Left lung (tissue), 10 donors: ENCODE data around the gene FAM131C. TPM values are rescaled to one million over a fixed set of nuclear protein-coding genes. Genes with fewer than 3 reads are reported as not detected.
A peak's percentile ranks its signal among the peaks of the same experiment; 100 is the strongest.

Experiments used
- ATAC-seq: fragments of 200-7000 bp; cut with Tn5 transposase; one replicate; pipeline ENCODE4 v1.9.1; 2020; ENCODE audit warnings: moderate library complexity
- DNase-seq, 4 donors: peaks; one replicate each; pipeline ENCODE4 v3.0.0-alpha.2; 2013 to 2020
- H3K27ac ChIP-seq, 2 donors: fragments of 200-600 bp; sonication (generic) in 1 of 2; one replicate each; pipeline versions ENCODE4 v1.5.0 to v1.8.0; 2020 to 2021
- H3K27me3 ChIP-seq, 2 donors: fragments of 200-600 bp; sonication (generic) in 1 of 2; one replicate each; pipeline versions ENCODE4 v1.5.0 to v1.8.0; 2020 to 2021
- H3K36me3 ChIP-seq, 2 donors: fragments of 200-600 bp; sonication (generic) in 1 of 2; one replicate each; pipeline versions ENCODE4 v1.5.0 to v1.8.0; 2020 to 2021
- H3K4me1 ChIP-seq, 2 donors: fragments of 200-600 bp; one replicate each; pipeline ENCODE4 v1.8.0; 2021
- H3K4me3 ChIP-seq, 2 donors: fragments of 200-600 bp; sonication (generic) in 1 of 2; one replicate each; pipeline versions ENCODE4 v1.5.0 to v1.8.0; 2020 to 2021; ENCODE audit warnings: mild to moderate bottlenecking in 1 of 2
- H3K9me3 ChIP-seq, 2 donors: fragments of 200-600 bp; sonication (generic) in 1 of 2; one replicate each; pipeline versions ENCODE4 v1.5.0 to v1.8.0; 2020 to 2021
- CTCF ChIP-seq, 2 donors: fragments of 200-600 bp; sonication (generic) in 1 of 2; IDR thresholded peaks; one replicate each; pipeline versions ENCODE4 v1.5.0 to v1.8.0; 2021; ENCODE audit warnings: antibody characterized with exemption in 2 of 2
- intact Hi-C, 2 donors: fragments of 100-400 bp; cut with DNase I; formaldehyde crosslinking; loops; one replicate each; pipeline versions ENCODE4 v1.11.2 to v1.14.2; 2022
- polyA plus RNA-seq, 6 donors: library from polyadenylated mRNA; unstranded; fragments of 120-200 nt; gene quantifications; one replicate each; pipeline ENCODE4 v1.2.1, GENCODE V29; 2013; ENCODE audit not compliant: insufficient read length in 6 of 6
- total RNA-seq, 2 donors: library from RNA; stranded (reverse); fragmentation: NEBNext Ultra II Directional; extraction: Animal tissue kit (Norgen Biotek cat#: 25700); gene quantifications; one replicate each; pipeline ENCODE4 v1.2.1, GENCODE V29; 2021
- donor health status: DM: no; HTN: yes; CAD: no.
- donor health status: DM: no; HTN: no; CAD: no.

FAM131C gene
- total and polyA plus RNA-seq, 8 donors = 0.08 to 0.21 (median 0.17) TPM; not detected in 4

DNA sequence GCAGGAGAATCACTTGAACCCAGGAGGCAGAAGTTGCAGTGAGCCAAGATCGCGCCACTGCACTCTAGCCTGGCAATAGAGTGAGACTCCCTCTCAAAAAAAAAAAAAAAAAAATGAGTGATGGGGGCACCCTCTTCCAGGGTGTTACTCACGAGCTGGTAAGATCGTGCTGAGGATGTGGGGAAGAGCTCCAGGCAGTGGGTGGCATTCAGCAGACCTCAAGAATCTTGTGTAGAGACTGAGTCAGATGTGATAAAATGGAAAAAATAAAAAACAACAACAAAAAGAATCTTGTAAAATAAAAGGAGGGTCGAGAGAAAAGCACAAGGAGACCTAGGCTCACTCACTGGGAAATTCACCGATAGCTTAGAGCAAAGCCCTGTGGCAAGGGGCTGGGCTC is 43.9 kb upstream of the FAM131C start:
- Histone ChIP-seq H3K27me3 (no peaks in the 10 kb centered on the region), H3K4me3 (no peak overlapping the region), H3K36me3 (no peaks in the 10 kb centered on the region), H3K27ac (no peak overlapping the region), H3K9me3 (no peaks in the 10 kb centered on the region), H3K4me1 (peaks cover 8 to 12% of the 10 kb centered on the region in 2 donors)
- TF ChIP-seq CTCF (IDR thresholded peaks at IDR 0.05) = no peak
- intact Hi-C loops = no loop called here
- DNase-seq = no peak
- ATAC-seq = no peak

DNA sequence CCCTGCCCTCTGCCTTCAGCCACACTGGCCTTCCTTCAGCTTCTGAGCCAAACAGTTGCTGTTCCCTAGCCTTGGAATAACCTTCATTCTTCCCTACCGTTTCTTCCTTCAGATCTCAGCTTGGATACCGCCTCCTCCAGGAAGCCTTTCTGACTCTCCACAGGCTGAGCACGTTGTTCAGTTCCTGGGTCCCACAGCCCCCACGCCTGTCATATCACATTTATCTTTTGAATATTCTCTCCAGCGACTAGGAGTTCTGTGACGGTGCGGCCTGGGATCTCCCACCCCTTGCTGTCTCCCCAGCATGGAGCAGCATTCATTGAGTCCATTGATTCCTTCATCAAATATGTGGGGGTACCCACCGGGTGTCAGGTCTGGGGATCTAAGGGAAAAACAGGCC is 43.2 kb upstream of the FAM131C start:
- Histone ChIP-seq H3K27ac (no peak overlapping the region), H3K36me3 (no peaks in the 10 kb centered on the region), H3K4me3 (no peak overlapping the region), H3K27me3 (no peaks in the 10 kb centered on the region), H3K9me3 (no peaks in the 10 kb centered on the region), H3K4me1 (peaks cover under 1 to 5% of the 10 kb centered on the region in 2 donors)
- ATAC-seq = no peak
- intact Hi-C loops = no loop called here
- DNase-seq = peak in 1 of 4 donors; percentile 41
- TF ChIP-seq CTCF (IDR thresholded peaks at IDR 0.05) = no peak

DNA sequence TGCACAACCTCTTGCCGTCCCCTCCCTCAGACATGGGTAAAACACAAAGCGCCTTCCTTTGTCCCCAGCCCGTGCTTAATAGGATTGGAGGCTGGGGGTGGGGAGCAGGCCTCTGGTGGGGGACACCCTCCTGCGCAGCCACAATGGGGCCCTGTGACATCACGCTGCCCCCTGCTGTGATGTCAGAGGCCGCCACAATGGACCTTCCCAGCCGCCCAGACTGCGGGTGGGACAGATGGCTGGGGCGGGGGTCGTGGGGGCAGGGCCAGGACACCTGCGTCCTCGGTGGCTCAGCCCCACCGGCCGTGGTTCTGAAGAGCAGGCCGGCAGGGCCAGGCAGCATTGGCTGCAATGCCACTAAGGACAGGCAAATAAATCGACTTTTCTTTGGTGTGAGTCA is 42.6 kb upstream of the FAM131C start:
- Histone ChIP-seq H3K9me3 (no peaks in the 10 kb centered on the region), H3K36me3 (no peaks in the 10 kb centered on the region), H3K27ac (no peak overlapping the region), H3K4me3 (no peak overlapping the region), H3K27me3 (no peaks in the 10 kb centered on the region), H3K4me1 (no peaks in the 10 kb centered on the region)
- TF ChIP-seq CTCF (IDR thresholded peaks at IDR 0.05) = no peak
- intact Hi-C loops = no loop called here
- DNase-seq (peak in 1 of 4 donors; percentile 70), ATAC-seq (no peak)

DNA sequence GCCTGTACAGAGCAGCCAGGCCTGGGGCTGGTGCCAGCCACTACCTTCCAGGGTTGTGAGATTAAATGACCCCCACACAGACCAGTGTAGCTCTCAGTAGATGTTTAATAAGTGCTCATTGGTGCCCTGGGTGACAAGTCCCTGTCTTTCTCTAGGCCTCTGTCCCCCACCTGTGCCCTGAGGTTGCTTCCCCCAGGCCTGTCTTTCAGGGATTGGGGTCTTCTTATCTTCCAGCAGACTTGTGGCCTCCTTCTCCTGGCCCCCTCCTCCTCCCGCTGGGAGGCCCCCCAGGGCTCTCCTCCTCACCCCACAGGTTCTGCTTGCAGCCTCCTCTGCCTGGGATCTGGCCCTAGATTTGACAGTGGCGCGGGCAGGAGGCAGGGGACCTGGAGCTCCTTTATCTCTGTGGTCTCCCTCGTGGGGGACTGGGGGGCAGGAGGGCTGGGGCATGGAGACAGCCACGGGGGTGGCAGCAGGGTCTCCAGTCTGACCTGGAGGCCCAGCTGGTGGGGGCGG is 42.1 kb upstream of the FAM131C start:
- Histone ChIP-seq H3K27me3 (no peaks in the 10 kb centered on the region), H3K36me3 (no peaks in the 10 kb centered on the region), H3K4me1 (no peaks in the 10 kb centered on the region), H3K9me3 (no peaks in the 10 kb centered on the region), H3K27ac (no peak overlapping the region), H3K4me3 (no peak overlapping the region)
- DNase-seq (peak in 1 of 4 donors; percentile 27), ATAC-seq (no peak)
- intact Hi-C loops = no loop called here
- no peak for TF ChIP-seq CTCF (IDR thresholded peaks at IDR 0.05)

DNA sequence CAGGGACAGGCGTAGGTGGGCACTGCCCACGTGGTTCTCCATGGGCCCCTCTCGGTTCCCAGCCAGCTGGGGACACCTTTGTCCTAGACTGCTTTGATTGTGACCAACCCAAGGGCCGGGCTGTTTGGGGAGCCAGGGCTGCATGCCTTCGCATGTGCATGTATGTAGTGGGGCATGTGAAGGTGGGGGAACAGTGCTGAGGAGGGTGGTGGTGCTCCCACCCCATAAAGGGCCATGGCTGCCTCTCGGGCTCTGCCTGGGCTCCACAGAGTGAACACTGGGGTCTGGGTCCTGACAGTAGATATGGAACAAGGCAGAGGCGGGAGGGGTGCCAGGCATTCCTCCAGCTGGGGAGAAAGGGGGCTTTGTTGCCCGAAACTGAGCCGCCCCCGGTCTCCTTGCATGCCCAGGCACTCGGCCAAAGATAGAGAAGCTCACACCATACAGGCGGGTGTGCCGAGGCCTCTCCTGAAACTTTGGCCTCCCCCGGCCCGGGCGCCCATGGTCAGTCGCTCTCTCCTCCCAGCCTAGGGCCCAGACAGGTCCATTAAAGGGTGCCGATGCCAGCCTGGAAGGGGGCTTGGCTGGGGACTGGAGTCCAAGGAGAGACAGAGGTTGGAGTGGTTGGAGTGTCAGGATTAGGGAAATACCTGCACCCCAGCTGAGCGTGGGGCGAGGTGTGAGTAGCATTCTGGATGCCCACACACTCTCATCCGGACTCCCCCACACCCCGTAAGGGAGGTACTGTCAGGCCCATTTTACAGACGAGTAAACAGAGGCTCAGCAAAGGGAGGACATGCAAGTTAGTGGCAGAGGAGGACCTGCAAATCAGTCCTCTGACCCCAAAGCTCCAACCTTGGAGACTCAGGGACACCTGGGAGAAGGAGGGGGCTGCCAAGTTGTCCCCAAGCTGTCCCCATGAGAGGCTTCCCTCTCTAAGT is 41.3 kb upstream of the FAM131C start:
- no peak overlapping the region for H3K27ac ChIP-seq
- H3K4me3 ChIP-seq = no peak overlapping the region
- H3K4me1 ChIP-seq = no peaks in the 10 kb centered on the region
- ATAC-seq (no peak), DNase-seq (peak in 1 of 4 donors; percentile 58)
- H3K9me3 ChIP-seq = no peaks in the 10 kb centered on the region
- H3K36me3 ChIP-seq = no peaks in the 10 kb centered on the region
- intact Hi-C loops = no loop called here
- TF ChIP-seq CTCF (IDR thresholded peaks at IDR 0.05) = no peak
- no peaks in the 10 kb centered on the region for H3K27me3 ChIP-seq
